Measurements from ENCODE around the gene ROCK2. TPM values are rescaled to one million over a fixed set of nuclear protein-coding genes. Genes with fewer than 3 reads are reported as not detected.
A peak's percentile ranks its signal among the peaks of the same experiment; 100 is the strongest.

Gene ROCK2
- total and polyA plus RNA-seq, 9 of the 15 experiments (the other 6 are each of a cell fraction or from before 2014, with no cell fraction given), result 4.9 to 30.6 (median 14.3) TPM

- TF ChIP-seq CTCFL (IDR thresholded peaks at IDR 0.05; ENCODE audit: borderline replicate concordance, insufficient read depth, low read depth, low read length, poor library complexity, severe bottlenecking), result peak; percentile 28
- TF ChIP-seq POLR2G (IDR thresholded peaks at IDR 0.05; ENCODE audit: low read depth, low read length), result peak; percentile 67
- no peak for TF ChIP-seq ZNF280A (IDR thresholded peaks at IDR 0.05; ENCODE audit: low read depth, partially characterized antibody)
- TF ChIP-seq MBD1 (CRISPR knock-in tag; IDR thresholded peaks at IDR 0.05), result no peak
- TF ChIP-seq RUNX1 (IDR thresholded peaks at IDR 0.05; ENCODE audit: low read depth), result no peak
- TF ChIP-seq CTCF (IDR thresholded peaks at IDR 0.05 in 2 of 3, conservative IDR thresholded peaks at IDR 0.05 in 1 of 3; ENCODE audit: insufficient read depth in 2 of 3, low read depth in 1 of 3, low read length in 3 of 3), result no peak
- no peak for TF ChIP-seq CGGBP1 (CRISPR knock-in tag; IDR thresholded peaks at IDR 0.05)
- no peak for TF ChIP-seq PYGO2 (tag; IDR thresholded peaks at IDR 0.05)
- no peak for TF ChIP-seq CSDE1 (IDR thresholded peaks at IDR 0.05)
- TF ChIP-seq ZNF707 (CRISPR knock-in tag; conservative IDR thresholded peaks at IDR 0.05), result no peak
- TF ChIP-seq SMARCA5 (IDR thresholded peaks at IDR 0.05), result no peak
- no peak for TF ChIP-seq ELF2 (CRISPR knock-in tag; IDR thresholded peaks at IDR 0.05)
- TF ChIP-seq ZNF197 (CRISPR knock-in tag; IDR thresholded peaks at IDR 0.05; ENCODE audit: low read depth), result no peak
- no peak for TF ChIP-seq RAD21 (CRISPR knock-in tag; conservative IDR thresholded peaks at IDR 0.05 in 1 of 2, IDR thresholded peaks at IDR 0.05 in 1 of 2)
- no peak for TF ChIP-seq NCOA1 (IDR thresholded peaks at IDR 0.05; ENCODE audit: low read depth)
- TF ChIP-seq DDX20 (tag; IDR thresholded peaks at IDR 0.05; ENCODE audit: low read depth), result no peak
These were observed 681 bp upstream of the ROCK2 start (continued) for GRCh38 chr2:11344956-11345677.
